Caco-2 (cell line): ENCODE results near the gene FAM83E. TPM values are rescaled to one million over a fixed set of nuclear protein-coding genes. Genes with fewer than 3 reads are reported as not detected.
"Not testable (repeated sequence)": the region's sequence is repeated elsewhere in the genome, so short reads cannot be mapped to it uniquely, and the experiment has no call there.

Source experiments
- BruUV-seq: library from RNA; stranded (reverse); fragments of 400-500 nt; replicated peaks from 2 replicates; lab custom pipeline; 2021; lab: Mats Ljungman, UMichigan
- CTCF ChIA-PET: fragments of 300-600 bp; sonication (Branson Sonifier 250); formaldehyde crosslinking; loops from one replicate; lab custom pipeline; 2022; ENCODE audit warnings: antibody characterized with exemption; lab: Charles Lee
- POLR2A ChIA-PET: fragments of 300-600 bp; sonication (Branson Sonifier 250); formaldehyde crosslinking; loops from one replicate; lab custom pipeline; 2022; ENCODE audit warnings: antibody characterized with exemption; lab: Charles Lee
- DNase-seq, 2 experiments: peaks; one replicate each; pipeline versions ENCODE4 v3.0.0 to v3.0.0-alpha.2; 2020 to 2022
- H3K27me3 ChIP-seq: replicated peaks from 2 replicates; pipeline ENCODE4 v1.6.0; 2011; ENCODE audit warnings: low read length; ENCODE audit not compliant: control insufficient read depth, insufficient read depth
- H3K36me3 ChIP-seq: 2 replicates; pipeline ENCODE4 v1.5.1; 2011; ENCODE audit warnings: low read length; ENCODE audit not compliant: control insufficient read depth, insufficient read depth
- H3K4me1 ChIP-seq: fragments of 250-450 bp; sonication (Bioruptor Pico); 2 replicates; pipeline ENCODE4 v1.5.1; 2020; ENCODE audit warnings: mild to moderate bottlenecking
- H3K4me3 ChIP-seq: 2 replicates; pipeline ENCODE4 v1.5.1; 2011; ENCODE audit warnings: low read depth, mild to moderate bottlenecking, control low read depth, low read length
- H3K9me3 ChIP-seq: fragments of 250-450 bp; sonication (Bioruptor Pico); 2 replicates; pipeline ENCODE4 v1.5.1; 2020; ENCODE audit warnings: mild to moderate bottlenecking, moderate library complexity
- H3K27ac Mint-ChIP-seq: one replicate; pipeline ENCODE4 v1.8.0; 2022; ENCODE audit warnings: mixed read lengths; ENCODE audit not compliant: unreplicated experiment
- H3K27me3 Mint-ChIP-seq: one replicate; pipeline ENCODE4 v1.8.0; 2022; ENCODE audit warnings: mixed read lengths; ENCODE audit not compliant: insufficient read depth, unreplicated experiment
- H3K36me3 Mint-ChIP-seq: one replicate; pipeline ENCODE4 v1.8.0; 2022; ENCODE audit warnings: mild to moderate bottlenecking, mixed read lengths; ENCODE audit not compliant: insufficient read depth, unreplicated experiment
- H3K4me1 Mint-ChIP-seq: one replicate; pipeline ENCODE4 v1.8.0; 2022; ENCODE audit warnings: low read depth, mixed read lengths; ENCODE audit not compliant: unreplicated experiment
- H3K4me3 Mint-ChIP-seq: one replicate; pipeline ENCODE4 v1.8.0; 2022; ENCODE audit warnings: mild to moderate bottlenecking, moderate library complexity, mixed read lengths; ENCODE audit not compliant: unreplicated experiment
- H3K9me3 Mint-ChIP-seq: one replicate; pipeline ENCODE4 v1.8.0; 2022; ENCODE audit warnings: mixed read lengths; ENCODE audit not compliant: unreplicated experiment
- intact Hi-C: fragments of 100-400 bp; cut with micrococcal nuclease; formaldehyde crosslinking; loops from one replicate; pipeline ENCODE4 v1.10.0; 2022; ENCODE audit not compliant: unreplicated experiment
- total RNA-seq: library from RNA; stranded (reverse); gene quantifications from 2 replicates; pipeline ENCODE4 v1.2.3, GENCODE V29; 2022
- TF ChIP-seq, protein P1 (sequence below), 2 experiments: fragments of 200-600 bp in 1 of 2; IDR thresholded peaks; 1 replicate in 1 of 2; 2 replicates in 1 of 2; pipeline versions ENCODE4 v1.5.1 to v1.8.0; 2011 to 2022; ENCODE audit warnings: antibody characterized with exemption in 1 of 2, control low read depth in 1 of 2, inconsistent platforms in 1 of 2, low read depth in 1 of 2, low read length in 1 of 2, mild to moderate bottlenecking in 1 of 2, moderate library complexity in 1 of 2; ENCODE audit not compliant: insufficient read depth in 1 of 2, severe bottlenecking in 1 of 2, unreplicated experiment in 1 of 2

The FAM83E gene
- total RNA-seq, 1 experiment from 2014 or later: 6.8 TPM

DNA sequence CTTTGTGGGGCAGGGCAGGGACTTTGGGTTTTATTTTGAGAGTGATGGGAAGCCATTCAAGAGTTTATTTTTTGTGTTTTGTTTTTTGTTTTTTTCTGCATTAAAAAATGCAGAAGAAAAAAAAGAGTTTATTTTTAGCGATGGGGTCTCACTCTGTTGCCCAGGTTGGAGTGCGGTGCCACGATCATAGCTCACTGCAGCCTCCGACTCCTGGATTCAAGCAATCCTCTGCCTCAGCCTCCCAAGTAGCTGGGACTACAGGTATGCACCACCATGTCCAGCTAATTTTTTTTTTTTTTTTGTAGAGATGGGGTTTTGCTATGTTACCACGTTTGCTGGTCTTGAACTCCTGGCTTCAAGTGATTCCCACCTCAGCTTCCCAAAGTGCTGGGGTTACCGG, 43.6 kb upstream of the FAM83E start:
- TF ChIP-seq, protein P1, sequence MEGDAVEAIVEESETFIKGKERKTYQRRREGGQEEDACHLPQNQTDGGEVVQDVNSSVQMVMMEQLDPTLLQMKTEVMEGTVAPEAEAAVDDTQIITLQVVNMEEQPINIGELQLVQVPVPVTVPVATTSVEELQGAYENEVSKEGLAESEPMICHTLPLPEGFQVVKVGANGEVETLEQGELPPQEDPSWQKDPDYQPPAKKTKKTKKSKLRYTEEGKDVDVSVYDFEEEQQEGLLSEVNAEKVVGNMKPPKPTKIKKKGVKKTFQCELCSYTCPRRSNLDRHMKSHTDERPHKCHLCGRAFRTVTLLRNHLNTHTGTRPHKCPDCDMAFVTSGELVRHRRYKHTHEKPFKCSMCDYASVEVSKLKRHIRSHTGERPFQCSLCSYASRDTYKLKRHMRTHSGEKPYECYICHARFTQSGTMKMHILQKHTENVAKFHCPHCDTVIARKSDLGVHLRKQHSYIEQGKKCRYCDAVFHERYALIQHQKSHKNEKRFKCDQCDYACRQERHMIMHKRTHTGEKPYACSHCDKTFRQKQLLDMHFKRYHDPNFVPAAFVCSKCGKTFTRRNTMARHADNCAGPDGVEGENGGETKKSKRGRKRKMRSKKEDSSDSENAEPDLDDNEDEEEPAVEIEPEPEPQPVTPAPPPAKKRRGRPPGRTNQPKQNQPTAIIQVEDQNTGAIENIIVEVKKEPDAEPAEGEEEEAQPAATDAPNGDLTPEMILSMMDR (IDR thresholded peaks at IDR 0.05; ENCODE audit: insufficient read depth in 1 of 2, low read depth in 1 of 2, low read length in 1 of 2, severe bottlenecking in 1 of 2, unreplicated experiment in 1 of 2): no peak
- Mint-ChIP-seq H3K36me3 (peaks cover 9% of the 10 kb centered on the region), H3K4me3 (no peak overlapping the region), H3K9me3 (no peaks in the 10 kb centered on the region), H3K27me3 (no peaks in the 10 kb centered on the region), H3K4me1 (no peaks in the 10 kb centered on the region), H3K27ac (no peak overlapping the region)
- CTCF ChIA-PET: no interaction called here
- Histone ChIP-seq H3K27me3 (no peaks in the 10 kb centered on the region), H3K4me3 (no peak overlapping the region), H3K9me3 (no peaks in the 10 kb centered on the region), H3K4me1 (peaks cover 10% of the 10 kb centered on the region; the same call in 1 of the 2 replicates), H3K36me3 (no peaks in the 10 kb centered on the region)
- POLR2A ChIA-PET: no interaction called here
- intact Hi-C loops: no loop called here
- DNase-seq: no peak
- no TSS peak for BruUV-seq

DNA sequence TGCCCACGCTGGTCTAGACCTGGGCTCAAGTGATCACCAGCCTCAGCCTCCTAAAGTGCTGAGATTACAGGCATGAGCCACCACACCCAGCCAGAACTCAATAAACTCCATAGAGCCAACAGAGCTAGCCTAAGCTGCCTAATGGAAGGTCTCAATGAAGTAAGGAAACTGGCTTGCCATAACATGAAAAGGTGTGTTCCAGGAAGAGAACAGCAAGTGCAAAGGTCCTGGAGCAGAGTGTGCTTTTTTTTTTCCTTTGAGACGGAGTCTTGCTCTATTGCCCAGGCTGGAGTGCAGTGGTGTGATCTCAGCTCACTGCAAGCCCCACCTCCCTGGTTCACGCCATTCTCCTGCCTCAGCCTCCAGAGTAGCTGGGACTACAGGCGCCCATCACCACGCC, 43.0 kb upstream of the FAM83E start:
- H3K4me1 ChIP-seq: peaks cover 10% of the 10 kb centered on the region; the same call in 1 of the 2 replicates
- H3K27me3 ChIP-seq, H3K4me1 Mint-ChIP-seq, BruUV-seq, DNase-seq, H3K4me3 Mint-ChIP-seq, H3K36me3 Mint-ChIP-seq, H3K36me3 ChIP-seq, POLR2A ChIA-PET, H3K9me3 Mint-ChIP-seq, H3K9me3 ChIP-seq, H3K4me3 ChIP-seq, H3K27ac Mint-ChIP-seq, H3K27me3 Mint-ChIP-seq, intact Hi-C loops: not testable (repeated sequence)
- CTCF ChIA-PET: interaction anchor here (0.6 kb wide), 1 partner anchor 1360 kb away, joined by 5 read pairs; no protein-coding TSS in a partner anchor

DNA sequence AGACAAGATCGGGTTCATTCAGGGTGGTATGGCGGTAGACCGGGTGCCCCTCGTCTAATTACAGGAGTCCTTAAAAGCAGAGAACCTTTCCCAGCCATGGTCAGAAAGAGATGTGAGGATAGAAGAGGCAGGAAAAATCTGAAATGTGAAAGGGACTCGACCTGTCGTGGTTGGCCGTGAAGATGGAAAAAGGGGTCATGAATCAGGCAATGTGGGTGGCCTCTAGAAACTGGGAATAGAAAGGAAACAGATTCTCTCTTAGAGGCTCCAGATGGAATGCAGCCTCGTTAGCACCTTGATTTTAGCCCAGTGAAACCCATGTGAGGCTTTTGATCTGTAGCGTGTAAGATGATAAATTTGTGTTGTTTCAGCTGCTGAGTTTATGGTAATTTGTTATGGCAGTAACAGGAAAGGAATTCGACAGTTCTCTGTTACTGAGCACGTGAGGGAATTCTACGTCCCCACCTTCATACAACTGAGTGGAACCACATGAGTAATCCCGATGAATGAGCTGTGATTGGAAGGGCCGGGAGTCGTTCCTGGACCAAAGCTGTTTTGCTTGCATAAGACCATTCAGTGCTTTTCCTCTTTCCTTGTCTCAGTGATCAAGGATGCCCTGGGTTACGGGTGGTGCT, 42.1 kb upstream of the FAM83E start:
- H3K9me3 ChIP-seq: no peaks in the 10 kb centered on the region
- H3K36me3 ChIP-seq: no peaks in the 10 kb centered on the region
- DNase-seq: no peak
- peaks cover 10% of the 10 kb centered on the region; the same call in 1 of the 2 replicates for H3K4me1 ChIP-seq
- H3K4me1 Mint-ChIP-seq: no peaks in the 10 kb centered on the region
- intact Hi-C loops: no loop called here
- H3K27me3 Mint-ChIP-seq: no peaks in the 10 kb centered on the region
- H3K27me3 ChIP-seq: no peaks in the 10 kb centered on the region
- H3K36me3 Mint-ChIP-seq: peaks cover 9% of the 10 kb centered on the region
- TF ChIP-seq, protein P1 (IDR thresholded peaks at IDR 0.05; ENCODE audit: insufficient read depth in 1 of 2, low read depth in 1 of 2, low read length in 1 of 2, severe bottlenecking in 1 of 2, unreplicated experiment in 1 of 2): no peak
- no peak overlapping the region for H3K4me3 Mint-ChIP-seq
- no peak overlapping the region for H3K4me3 ChIP-seq
- no TSS peak for BruUV-seq
- H3K27ac Mint-ChIP-seq: no peak overlapping the region
- ChIA-PET POLR2A (no interaction called here), CTCF (no interaction called here)
- H3K9me3 Mint-ChIP-seq: no peaks in the 10 kb centered on the region
